IMR-90 (cell line): ENCODE measurements around the gene RTN1. TPM values are rescaled to one million over a fixed set of nuclear protein-coding genes. Genes with fewer than 3 reads are reported as not detected.

ENCODE experiments used
- ATAC-seq: fragments of 200-7000 bp; cut with Tn5 transposase; 2 replicates; pipeline ENCODE4 v1.9.1; 2020; ENCODE audit warnings: low read depth, mild to moderate bottlenecking, moderate library complexity
- BruUV-seq: library from RNA; stranded (reverse); fragments of 400-500 nt; replicated peaks from 2 replicates; lab custom pipeline; 2021; lab: Mats Ljungman, UMichigan
- CTCF ChIA-PET: fragments of 300-600 bp; formaldehyde crosslinking; extraction: SDS; loops from one replicate; lab custom pipeline; 2021; ENCODE audit warnings: antibody characterized with exemption; lab: Yijun Ruan, JAX
- POLR2A ChIA-PET: fragments of 300-600 bp; sonication (Branson Sonifier 250); formaldehyde crosslinking; loops from one replicate; lab custom pipeline; 2022; ENCODE audit warnings: antibody characterized with exemption; ENCODE audit not compliant: unreplicated experiment; lab: Charles Lee
- DNase-seq: peaks from one replicate; pipeline ENCODE4 v3.0.0; 2013
- H2AFZ ChIP-seq: replicated peaks from 2 replicates; pipeline ENCODE3; 2013; ENCODE audit warnings: low read length, mild to moderate bottlenecking; ENCODE audit not compliant: poor library complexity
- H2AK5ac ChIP-seq: 2 replicates; pipeline ENCODE4 v1.6.1; 2013; ENCODE audit warnings: low read depth, low read length, inconsistent platforms
- H2AK9ac ChIP-seq: replicated peaks from 2 replicates; pipeline ENCODE3; 2013; ENCODE audit warnings: mild to moderate bottlenecking, low read depth, low read length, moderate library complexity; ENCODE audit not compliant: poor library complexity
- H2BK120ac ChIP-seq: 2 replicates; pipeline ENCODE4 v1.6.1; 2013; ENCODE audit warnings: low read depth, low read length, inconsistent platforms
- H2BK15ac ChIP-seq: 3 replicates; pipeline ENCODE4 v1.6.1; 2013; ENCODE audit warnings: low read depth, low read length, inconsistent platforms
- H2BK20ac ChIP-seq: 2 replicates; pipeline ENCODE4 v1.6.1; 2013; ENCODE audit warnings: low read depth, mild to moderate bottlenecking, inconsistent platforms, low read length, moderate library complexity
- H2BK5ac ChIP-seq: 2 replicates; pipeline ENCODE4 v1.6.1; 2013; ENCODE audit warnings: mild to moderate bottlenecking, low read depth, low read length, inconsistent platforms; ENCODE audit not compliant: poor library complexity, severe bottlenecking
- H3K14ac ChIP-seq: replicated peaks from 2 replicates; pipeline ENCODE4 v1.6.1; 2013; ENCODE audit warnings: low read depth, low read length, inconsistent platforms
- H3K18ac ChIP-seq: 2 replicates; pipeline ENCODE4 v1.6.1; 2013; ENCODE audit warnings: low read depth, low read length, control low read depth
- H3K23ac ChIP-seq: 2 replicates; pipeline ENCODE4 v1.6.1; 2013; ENCODE audit warnings: low read depth, low read length, inconsistent platforms
- H3K27ac ChIP-seq: 2 replicates; pipeline ENCODE4 v1.5.1; 2013; ENCODE audit warnings: mild to moderate bottlenecking, control low read depth, low read length; ENCODE audit not compliant: insufficient read depth
- H3K27me3 ChIP-seq: 2 replicates; pipeline ENCODE4 v1.6.1; 2013; ENCODE audit warnings: low read length; ENCODE audit not compliant: control insufficient read depth, insufficient read depth
- H3K36me3 ChIP-seq: 2 replicates; pipeline ENCODE4 v1.6.1; 2013; ENCODE audit warnings: low read length, mixed read lengths; ENCODE audit not compliant: control insufficient read depth, insufficient read depth
- H3K4ac ChIP-seq: 2 replicates; pipeline ENCODE4 v1.6.1; 2013; ENCODE audit warnings: low read depth, low read length, inconsistent platforms
- H3K4me1 ChIP-seq: 2 replicates; pipeline ENCODE4 v1.6.1; 2013; ENCODE audit warnings: low read length, mixed read lengths; ENCODE audit not compliant: control insufficient read depth, insufficient read depth
- H3K4me2 ChIP-seq: 2 replicates; pipeline ENCODE4 v1.6.1; 2013; ENCODE audit warnings: low read depth, mild to moderate bottlenecking, control low read depth, low read length, moderate library complexity
- H3K4me3 ChIP-seq: 2 replicates; pipeline ENCODE4 v1.5.1; 2013; ENCODE audit warnings: low read depth, mild to moderate bottlenecking, control low read depth, low read length, moderate library complexity; ENCODE audit not compliant: insufficient read depth
- H3K56ac ChIP-seq: 2 replicates; pipeline ENCODE4 v1.6.1; 2013; ENCODE audit warnings: low read length, inconsistent platforms; ENCODE audit not compliant: insufficient read depth; ENCODE audit errors: extremely low read depth
- H3K79me1 ChIP-seq, 2 experiments: 2 replicates each; pipeline ENCODE4 v1.6.1; 2013; ENCODE audit warnings: low read length in 2 of 2, inconsistent platforms in 1 of 2, low read depth in 1 of 2
- H3K9ac ChIP-seq: 2 replicates; pipeline ENCODE4 v1.6.1; 2013; ENCODE audit warnings: low read depth, low read length, control low read depth
- H3K9me1 ChIP-seq: 2 replicates; pipeline ENCODE4 v1.6.1; 2013; ENCODE audit warnings: low read length, inconsistent platforms; ENCODE audit not compliant: insufficient read depth
- H3K9me3 ChIP-seq: 2 replicates; pipeline ENCODE4 v1.6.1; 2013; ENCODE audit warnings: low read length; ENCODE audit not compliant: control insufficient read depth, insufficient read depth
- H4K20me1 ChIP-seq: 2 replicates; pipeline ENCODE4 v1.6.1; 2013; ENCODE audit warnings: low read length, inconsistent platforms; ENCODE audit not compliant: insufficient read depth
- H4K5ac ChIP-seq: 2 replicates; pipeline ENCODE4 v1.6.1; 2013; ENCODE audit warnings: mild to moderate bottlenecking, low read depth, low read length, control low read depth
- H4K8ac ChIP-seq, 2 experiments: 2 replicates each; pipeline ENCODE4 v1.6.1; 2013; ENCODE audit warnings: low read depth in 2 of 2, low read length in 2 of 2, control low read depth in 1 of 2, inconsistent platforms in 1 of 2
- H4K91ac ChIP-seq: 2 replicates; pipeline ENCODE4 v1.6.1; 2013; ENCODE audit warnings: low read depth, low read length, inconsistent platforms; ENCODE audit not compliant: insufficient read depth
- BHLHE40 ChIP-seq: fragments of 150-350 bp; IDR thresholded peaks from 2 replicates; pipeline ENCODE4 v1.6.1; 2016; ENCODE audit warnings: mild to moderate bottlenecking, low read depth, low read length
- CEBPB ChIP-seq: IDR thresholded peaks from 2 replicates; pipeline ENCODE4 v1.6.1; 2012; ENCODE audit warnings: low read depth, low read length, improper control_type of control experiment
- CHD1 ChIP-seq: IDR thresholded peaks from 2 replicates; pipeline ENCODE4 v1.6.1; 2012; ENCODE audit warnings: low read depth, low read length, improper control_type of control experiment
- FOS ChIP-seq: fragments of 150-350 bp; IDR thresholded peaks from 2 replicates; pipeline ENCODE4 v1.6.1; 2016; ENCODE audit warnings: low read depth, low read length
- MAFK ChIP-seq: IDR thresholded peaks from 2 replicates; pipeline ENCODE4 v1.6.1; 2012; ENCODE audit warnings: low read depth, low read length, improper control_type of control experiment
- MAZ ChIP-seq: IDR thresholded peaks from 2 replicates; pipeline ENCODE4 v1.6.1; 2012; ENCODE audit warnings: low read depth, mild to moderate bottlenecking, low read length, improper control_type of control experiment, moderate library complexity, borderline replicate concordance
- MXI1 ChIP-seq: IDR thresholded peaks from 2 replicates; pipeline ENCODE4 v1.6.1; 2012; ENCODE audit warnings: low read depth, mild to moderate bottlenecking, low read length, moderate library complexity, borderline replicate concordance
- NFE2L2 ChIP-seq: fragments of 150-350 bp; IDR thresholded peaks from 2 replicates; pipeline ENCODE4 v1.6.1; 2016; ENCODE audit warnings: low read depth, mild to moderate bottlenecking, low read length
- POLR2A ChIP-seq: IDR thresholded peaks from 2 replicates; pipeline ENCODE4 v1.6.1; 2012; ENCODE audit warnings: mild to moderate bottlenecking, low read depth, low read length
- RAD21 ChIP-seq: IDR thresholded peaks from 2 replicates; pipeline ENCODE4 v1.6.1; 2012; ENCODE audit warnings: low read length, improper control_type of control experiment
- RCOR1 ChIP-seq: IDR thresholded peaks from 2 replicates; pipeline ENCODE4 v1.6.1; 2012; ENCODE audit warnings: mild to moderate bottlenecking, low read length, improper control_type of control experiment; ENCODE audit not compliant: insufficient replicate concordance
- RFX5 ChIP-seq: IDR thresholded peaks from 2 replicates; pipeline ENCODE4 v1.8.0; 2012; ENCODE audit warnings: low read depth, mild to moderate bottlenecking, low read length, moderate library complexity
- SMC3 ChIP-seq: fragments of 150-350 bp; IDR thresholded peaks from 2 replicates; pipeline ENCODE4 v1.6.1; 2016; ENCODE audit warnings: low read depth, mild to moderate bottlenecking, antibody characterized with exemption, low read length, moderate library complexity
- dilution Hi-C: fragments of 300-500 bp; cut with HindIII; formaldehyde crosslinking; loops from one replicate; pipeline ENCODE4 v1.14.3; 2018; ENCODE audit warnings: low sequenced_read_pairs; ENCODE audit not compliant: unreplicated experiment
- in situ Hi-C: fragments of 300-500 bp; cut with MboI; formaldehyde crosslinking; loops from 3 replicates; pipeline ENCODE4 v1.14.3; 2019; ENCODE audit warnings: low sequenced_read_pairs, inconsistent platforms, mixed read lengths
- intact Hi-C: fragments of 100-400 bp; cut with micrococcal nuclease; formaldehyde crosslinking; loops from 2 replicates; pipeline ENCODE4 v1.10.0; 2022
- polyA plus RNA-seq, 3 experiments: library from polyadenylated mRNA; depleted of rRNA; stranded (reverse); fragments of >200 nt; gene quantifications; 2 replicates each; pipeline ENCODE4 v1.2.3, GENCODE V29; 2012; ENCODE audit warnings: low replicate concordance in 1 of 3
- total RNA-seq: library from RNA; depleted of rRNA; stranded (reverse); fragments of >200 nt; gene quantifications from 2 replicates; pipeline ENCODE4 v1.2.3, GENCODE V29; 2012
- TF ChIP-seq, protein P1 (sequence below): fragments of 150-350 bp; IDR thresholded peaks from 2 replicates; pipeline ENCODE4 v1.6.1; 2016; ENCODE audit warnings: low read depth, mild to moderate bottlenecking, low read length, moderate library complexity, borderline replicate concordance
- TF ChIP-seq, protein P2 (sequence below): conservative IDR thresholded peaks from 2 replicates; pipeline ENCODE4 v1.5.1; 2012; ENCODE audit warnings: mild to moderate bottlenecking, low read depth, low read length, improper control_type of control experiment
- TF ChIP-seq, protein P3 (sequence below): fragments of 150-350 bp; IDR thresholded peaks from 2 replicates; pipeline ENCODE4 v1.6.1; 2017; ENCODE audit warnings: mild to moderate bottlenecking, antibody characterized with exemption, low read length, low read depth

RTN1 gene
- total and polyA plus RNA-seq, 2 of the 4 experiments (the other 2 are of a cell fraction) = 0.18 to 0.46 TPM

DNA sequence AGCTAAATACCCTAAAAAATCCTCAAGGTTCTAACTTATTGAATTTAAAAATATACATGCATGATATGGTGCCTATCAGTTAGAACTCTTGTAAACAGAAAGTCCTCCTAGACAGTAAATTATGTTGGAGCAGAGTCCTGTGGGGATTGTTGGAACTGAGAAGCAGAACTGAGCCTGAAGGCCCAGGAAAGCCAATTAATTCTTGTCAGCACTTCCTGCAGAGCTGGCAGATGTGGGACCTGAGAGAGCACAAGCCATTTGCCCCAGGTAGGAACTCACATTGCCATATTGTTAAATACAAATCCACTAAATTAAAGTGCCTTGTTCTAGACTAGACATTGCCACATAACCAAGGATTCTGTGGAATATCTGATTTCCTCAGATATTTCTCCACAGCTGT is 117.1 kb downstream of the RTN1 start:
- no peaks in the 10 kb centered on the region for H3K27me3 ChIP-seq
- dilution Hi-C loops (no loop called here), intact Hi-C loops (no loop called here), in situ Hi-C loops (no loop called here)
- no peak overlapping the region for H4K91ac ChIP-seq
- DNase-seq (no peak), ATAC-seq (no peak)
- H4K8ac ChIP-seq = no peak overlapping the region
- no peak overlapping the region for H3K56ac ChIP-seq
- no peak overlapping the region for H2BK5ac ChIP-seq
- no peaks in the 10 kb centered on the region for H3K9me1 ChIP-seq
- H3K9me3 ChIP-seq = no peaks in the 10 kb centered on the region
- H3K4me1 ChIP-seq = no peaks in the 10 kb centered on the region
- H2BK20ac ChIP-seq = no peak overlapping the region
- H3K4me3 ChIP-seq = no peak overlapping the region
- H2AK9ac ChIP-seq = no peak overlapping the region
- ChIA-PET CTCF (no interaction called here), POLR2A (no interaction called here)
- H3K36me3 ChIP-seq = no peaks in the 10 kb centered on the region
- no peak overlapping the region for H4K5ac ChIP-seq
- H3K4ac ChIP-seq = no peak overlapping the region
- no peaks in the 10 kb centered on the region for H3K79me1 ChIP-seq
- no peak overlapping the region for H3K9ac ChIP-seq
- no peak overlapping the region for H3K23ac ChIP-seq
- H3K18ac ChIP-seq = no peak overlapping the region
- no peak overlapping the region for H3K27ac ChIP-seq
- H3K4me2 ChIP-seq = no peak overlapping the region
- TF ChIP-seq CEBPB (no peak), RCOR1 (no peak), CHD1 (no peak), RFX5 (no peak), BHLHE40 (no peak), RAD21 (no peak), MXI1 (no peak), MAFK (no peak), POLR2A (no peak), MAZ (no peak), NFE2L2 (no peak), FOS (no peak), SMC3 (no peak)
- TF ChIP-seq, protein P1, sequence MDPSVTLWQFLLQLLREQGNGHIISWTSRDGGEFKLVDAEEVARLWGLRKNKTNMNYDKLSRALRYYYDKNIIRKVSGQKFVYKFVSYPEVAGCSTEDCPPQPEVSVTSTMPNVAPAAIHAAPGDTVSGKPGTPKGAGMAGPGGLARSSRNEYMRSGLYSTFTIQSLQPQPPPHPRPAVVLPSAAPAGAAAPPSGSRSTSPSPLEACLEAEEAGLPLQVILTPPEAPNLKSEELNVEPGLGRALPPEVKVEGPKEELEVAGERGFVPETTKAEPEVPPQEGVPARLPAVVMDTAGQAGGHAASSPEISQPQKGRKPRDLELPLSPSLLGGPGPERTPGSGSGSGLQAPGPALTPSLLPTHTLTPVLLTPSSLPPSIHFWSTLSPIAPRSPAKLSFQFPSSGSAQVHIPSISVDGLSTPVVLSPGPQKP = no peak
- TF ChIP-seq, protein P2, sequence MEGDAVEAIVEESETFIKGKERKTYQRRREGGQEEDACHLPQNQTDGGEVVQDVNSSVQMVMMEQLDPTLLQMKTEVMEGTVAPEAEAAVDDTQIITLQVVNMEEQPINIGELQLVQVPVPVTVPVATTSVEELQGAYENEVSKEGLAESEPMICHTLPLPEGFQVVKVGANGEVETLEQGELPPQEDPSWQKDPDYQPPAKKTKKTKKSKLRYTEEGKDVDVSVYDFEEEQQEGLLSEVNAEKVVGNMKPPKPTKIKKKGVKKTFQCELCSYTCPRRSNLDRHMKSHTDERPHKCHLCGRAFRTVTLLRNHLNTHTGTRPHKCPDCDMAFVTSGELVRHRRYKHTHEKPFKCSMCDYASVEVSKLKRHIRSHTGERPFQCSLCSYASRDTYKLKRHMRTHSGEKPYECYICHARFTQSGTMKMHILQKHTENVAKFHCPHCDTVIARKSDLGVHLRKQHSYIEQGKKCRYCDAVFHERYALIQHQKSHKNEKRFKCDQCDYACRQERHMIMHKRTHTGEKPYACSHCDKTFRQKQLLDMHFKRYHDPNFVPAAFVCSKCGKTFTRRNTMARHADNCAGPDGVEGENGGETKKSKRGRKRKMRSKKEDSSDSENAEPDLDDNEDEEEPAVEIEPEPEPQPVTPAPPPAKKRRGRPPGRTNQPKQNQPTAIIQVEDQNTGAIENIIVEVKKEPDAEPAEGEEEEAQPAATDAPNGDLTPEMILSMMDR = no peak
- TF ChIP-seq, protein P3, sequence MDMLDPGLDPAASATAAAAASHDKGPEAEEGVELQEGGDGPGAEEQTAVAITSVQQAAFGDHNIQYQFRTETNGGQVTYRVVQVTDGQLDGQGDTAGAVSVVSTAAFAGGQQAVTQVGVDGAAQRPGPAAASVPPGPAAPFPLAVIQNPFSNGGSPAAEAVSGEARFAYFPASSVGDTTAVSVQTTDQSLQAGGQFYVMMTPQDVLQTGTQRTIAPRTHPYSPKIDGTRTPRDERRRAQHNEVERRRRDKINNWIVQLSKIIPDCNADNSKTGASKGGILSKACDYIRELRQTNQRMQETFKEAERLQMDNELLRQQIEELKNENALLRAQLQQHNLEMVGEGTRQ = no peak
- no peak overlapping the region for H2AFZ ChIP-seq
- no peak overlapping the region for H2AK5ac ChIP-seq
- no peak overlapping the region for H2BK15ac ChIP-seq
- H3K14ac ChIP-seq = no peak overlapping the region
- no peaks in the 10 kb centered on the region for H4K20me1 ChIP-seq
- no TSS peak for BruUV-seq
- no peak overlapping the region for H2BK120ac ChIP-seq
